Activated CD4-positive, alpha-beta T cell treated with anti-CD3 and anti-CD28 coated beads, Interleukin-2, amount 50 U/mL, for 16 hours (primary cell): Measurements from ENCODE around the gene ZNF155.

Source experiments
- DNase-seq: peaks from one replicate; pipeline ENCODE4 v3.0.0-alpha.2; 2020

The ZNF155 gene

DNA sequence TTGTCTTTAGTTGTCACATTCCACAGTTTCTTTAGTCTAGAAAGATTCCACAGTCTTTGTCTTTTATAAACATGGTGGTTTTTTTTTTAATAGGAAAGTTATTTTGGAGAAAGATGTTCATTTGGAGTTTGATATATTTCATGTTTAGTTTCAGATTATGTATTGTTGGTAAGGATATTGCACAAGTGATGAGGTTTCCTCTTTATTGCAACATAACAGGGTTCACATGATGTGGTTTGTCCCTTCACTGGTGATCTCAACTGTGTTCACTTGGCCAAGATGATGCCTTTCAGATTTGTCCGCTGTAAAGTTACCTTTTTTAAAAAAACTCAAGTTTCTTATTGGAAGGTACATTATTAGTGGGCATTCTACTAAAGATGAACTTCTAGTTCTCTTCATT, 22.0 kb downstream of the ZNF155 start:
- DNase-seq, result no peak

DNA sequence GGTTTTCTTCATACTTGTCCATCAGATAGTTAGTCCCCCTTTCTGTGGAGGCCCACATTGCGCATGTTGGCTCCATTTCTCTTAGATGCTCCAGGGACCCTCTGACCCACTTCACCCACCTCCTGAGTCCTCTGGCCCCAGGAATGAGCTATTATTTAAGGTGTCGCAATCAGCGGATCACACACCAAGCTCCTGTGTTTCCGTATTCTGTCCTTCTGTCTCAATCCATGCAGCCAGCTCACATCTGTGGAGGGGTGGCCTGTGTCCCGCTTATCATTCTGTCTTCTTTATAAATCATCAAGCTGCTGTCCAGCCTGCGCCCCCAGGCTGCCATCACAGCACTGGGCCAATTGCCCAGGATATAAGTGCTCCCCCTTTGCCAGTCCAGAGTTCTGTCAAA, 23.5 kb downstream of the ZNF155 start:
- DNase-seq, result no peak

GRCh38 chr19:44010468-44010867, 26.5 kb downstream of the ZNF155 start:
- no peak for DNase-seq

- DNase-seq, result no peak
Observed at GRCh38 chr19:44019498-44019897, 35.5 kb downstream of the ZNF155 start.

- no peak for DNase-seq
Observed at GRCh38 chr19:44021221-44021620, 37.2 kb downstream of the ZNF155 start.

GRCh38 chr19:44024900-44025216, 40.9 kb downstream of the ZNF155 start:
- no peak for DNase-seq

DNA sequence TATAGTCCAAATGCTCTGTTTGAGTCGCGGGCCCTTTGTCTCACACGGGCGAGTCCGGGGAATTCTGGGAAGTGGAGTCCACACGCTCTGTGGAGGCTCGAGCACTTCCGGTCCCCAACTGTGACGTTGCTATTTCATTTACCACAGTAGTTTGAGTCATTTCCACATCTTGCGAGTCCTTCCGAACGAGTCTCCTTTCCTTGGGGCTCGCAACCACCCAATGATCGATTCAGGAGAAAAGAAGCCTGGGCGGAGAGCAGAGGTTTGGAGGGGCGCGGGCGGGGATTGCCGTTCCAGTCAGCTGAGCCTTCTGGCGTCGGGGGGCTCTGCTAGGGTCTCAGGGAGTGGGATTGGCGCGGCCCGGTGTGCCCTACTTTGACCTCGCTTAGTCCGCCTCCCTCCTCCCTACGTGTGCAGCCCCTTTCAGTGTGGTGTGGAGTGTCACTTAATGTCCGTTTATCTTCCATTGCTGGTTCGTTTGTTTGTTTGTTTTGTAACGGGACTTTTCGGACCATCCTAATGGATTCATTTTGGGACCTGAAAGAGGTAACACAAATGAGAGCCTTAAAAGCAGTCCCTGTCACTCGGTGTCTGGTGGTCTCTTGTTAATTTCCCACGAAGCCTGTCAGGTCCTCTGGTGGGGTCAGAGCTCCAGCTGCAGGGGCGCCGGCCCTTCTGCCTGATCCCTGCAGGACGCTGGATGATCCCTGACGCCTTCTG, 41.4 kb downstream of the ZNF155 start, which contains the start of gene ZNF222:
ZNF222 (plus strand) TSS at position 163 of the 720 bp plus-strand sequence; CDS start at position 221, 58 bp downstream.
- peak; percentile 83 for DNase-seq

GRCh38 chr19:44026622-44027021, 42.6 kb downstream of the ZNF155 start:
- DNase-seq, result no peak

DNA sequence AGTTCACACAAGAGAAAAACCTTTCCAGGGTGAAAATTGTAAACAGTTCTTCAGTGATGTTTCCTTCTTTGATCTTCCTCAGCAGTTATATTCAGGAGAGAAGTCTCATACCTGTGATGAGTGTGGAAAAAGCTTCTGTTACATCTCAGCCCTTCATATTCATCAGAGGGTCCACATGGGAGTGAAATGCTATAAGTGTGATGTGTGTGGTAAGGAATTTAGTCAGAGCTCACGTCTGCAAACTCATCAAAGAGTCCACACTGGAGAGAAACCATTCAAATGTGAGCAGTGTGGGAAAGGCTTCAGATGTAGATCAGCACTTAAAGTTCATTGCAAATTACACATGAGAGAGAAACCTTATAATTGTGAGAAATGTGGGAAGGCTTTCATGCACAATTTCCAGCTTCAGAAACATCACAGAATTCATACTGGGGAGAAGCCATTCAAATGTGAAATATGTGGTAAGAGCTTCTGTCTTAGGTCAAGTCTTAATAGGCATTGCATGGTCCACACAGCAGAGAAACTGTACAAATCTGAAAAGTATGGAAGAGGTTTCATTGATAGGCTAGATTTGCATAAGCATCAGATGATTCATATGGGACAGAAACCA, 48.1 kb downstream of the ZNF155 start:
- DNase-seq, result no peak

GRCh38 chr19:44042147-44042546, 58.2 kb downstream of the ZNF155 start:
- no peak for DNase-seq
